ENCODE data around the gene BICDL2. TPM values are rescaled to one million over a fixed set of nuclear protein-coding genes. Genes with fewer than 3 reads are reported as not detected.

The BICDL2 gene
- total and polyA plus RNA-seq, 7 experiments from 2014 or later, result 1.0 TPM; not detected in 6

DNA sequence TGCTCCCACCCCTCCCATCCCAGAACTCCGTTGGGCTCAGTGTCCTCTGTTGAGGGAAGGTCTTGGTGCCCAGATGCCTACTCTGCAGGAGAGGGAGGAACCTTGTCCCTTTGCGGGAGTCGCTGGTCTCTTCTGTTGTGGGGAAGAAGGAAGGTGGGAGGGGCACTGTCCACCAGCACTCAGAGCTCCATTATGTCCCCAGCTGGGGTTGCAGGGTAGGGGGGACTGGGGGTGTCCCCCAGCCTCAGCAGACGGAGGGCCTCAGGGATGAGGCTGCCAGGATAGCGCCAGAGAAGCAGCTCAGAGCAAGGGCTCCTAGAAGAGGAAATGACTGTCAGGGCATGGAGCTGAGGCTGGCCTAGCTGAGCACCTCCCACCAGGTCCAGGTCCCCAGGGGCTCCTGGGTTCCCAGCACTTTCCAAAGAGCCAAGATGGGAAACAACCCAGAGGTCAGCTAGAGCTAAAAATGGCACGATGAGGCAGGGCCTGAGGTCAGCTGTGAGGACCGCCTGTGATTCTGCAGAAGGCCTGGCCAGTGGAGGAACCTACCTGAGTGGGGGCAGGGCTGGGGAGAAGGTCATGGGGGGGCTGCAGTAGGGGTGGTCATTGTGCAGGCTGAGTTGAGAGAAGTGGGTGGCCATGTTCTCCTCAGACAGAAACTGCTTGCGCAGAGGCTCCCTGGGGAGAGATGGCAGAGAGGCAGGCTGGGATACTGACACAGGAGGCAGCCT is 13.9 kb downstream of the BICDL2 start:
- H3K27me3 Mint-ChIP-seq, result peaks cover 0 to 12% (median 0%) of the 10 kb centered on the region in 5 donors
- H3K27ac ChIP-seq (ENCODE audit: low read depth, low read length), result peak overlapping the region; percentile 98
- peaks cover 0 to 14% (median 3%) of the 10 kb centered on the region in 5 donors for H3K36me3 Mint-ChIP-seq
- no peak overlapping the region for H3K4me3 ChIP-seq (ENCODE audit: low read length)
- ChIA-PET POLR2A (interaction anchor here (0.6 to 2.9 kb wide), 9 partner anchors 9 to 112 kb away, joined by 3 to 11 read pairs (median 4); partner anchors contain the start of genes CLDN9 and ZNF213), CTCF (interaction anchor here (1.0 to 3.3 kb wide), 3 partner anchors 9 to 112 kb away, joined by 3 to 11 read pairs (median 5); partner anchors contain the start of gene ZNF213)
- no peaks in the 10 kb centered on the region for H3K27me3 ChIP-seq (ENCODE audit: control insufficient read depth in 2 of 2, insufficient read depth in 2 of 2, low read length in 2 of 2)
- peaks cover 0 to 20% (median 0%) of the 10 kb centered on the region in 3 experiments for H3K36me3 ChIP-seq (ENCODE audit: control insufficient read depth in 2 of 3, insufficient read depth in 3 of 3, low read length in 3 of 3)
- H3K9me3 ChIP-seq (ENCODE audit: control insufficient read depth in 2 of 3, low read length in 3 of 3), result no peaks in the 10 kb centered on the region
- intact Hi-C loops (cut with micrococcal nuclease), result loop anchor here (2.0 to 10.0 kb wide), 7 partner anchors 111 to 1229 kb away; partner anchors contain the start of genes CEMP1 (in 1 of the 2), CLUAP1 (in 1 of the 2), FLYWCH1 (in 1 of the 2) and FLYWCH2 (in 1 of the 2)
- H3K9me3 Mint-ChIP-seq, result no peaks in the 10 kb centered on the region
- H3K27ac Mint-ChIP-seq, result peak overlapping the region; percentile 84 to 99 (median 94)
- peak overlapping the region; percentile 78 to 98 (median 92) for H3K4me3 Mint-ChIP-seq
- ATAC-seq (no peak), DNase-seq (no peak)
- H3K4me1 Mint-ChIP-seq, result peaks cover 12 to 64% (median 44%) of the 10 kb centered on the region in 7 donors
- peaks cover 36 to 43% of the 10 kb centered on the region in 2 donors for H3K4me1 ChIP-seq (ENCODE audit: control insufficient read depth in 2 of 2, insufficient read depth in 2 of 2, low read length in 2 of 2)

DNA sequence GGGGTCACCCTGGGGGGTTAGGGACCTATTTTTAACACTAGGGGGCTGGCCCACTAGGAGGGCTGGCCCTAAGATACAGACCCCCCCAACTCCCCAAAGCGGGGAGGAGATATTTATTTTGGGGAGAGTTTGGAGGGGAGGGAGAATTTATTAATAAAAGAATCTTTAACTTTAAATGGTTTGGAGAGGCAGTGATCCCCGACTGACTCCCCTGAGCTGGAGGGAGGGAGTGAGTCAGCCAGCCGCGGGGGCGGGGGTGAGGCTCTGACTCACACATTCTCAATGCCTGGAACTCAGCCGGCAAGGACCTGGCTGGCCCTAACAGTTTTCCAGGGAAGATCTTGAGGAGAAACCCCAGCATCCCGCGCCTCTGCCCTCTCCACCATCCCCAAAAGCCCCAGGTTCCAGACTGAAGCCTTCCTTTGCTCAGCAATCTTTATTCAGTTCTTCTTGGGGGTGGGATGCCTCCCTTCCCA is 14.5 kb downstream of the BICDL2 start:
- intact Hi-C loops (cut with micrococcal nuclease), result loop anchor here (2.0 to 10.0 kb wide), 7 partner anchors 110 to 1230 kb away; partner anchors contain the start of genes CEMP1 (in 1 of the 2), CLUAP1 (in 1 of the 2), FLYWCH1 (in 1 of the 2) and FLYWCH2 (in 1 of the 2)
- Mint-ChIP-seq H3K4me1 (peaks cover 12 to 64% (median 44%) of the 10 kb centered on the region in 7 donors), H3K27me3 (peaks cover 0 to 12% (median 0%) of the 10 kb centered on the region in 5 donors)

DNA sequence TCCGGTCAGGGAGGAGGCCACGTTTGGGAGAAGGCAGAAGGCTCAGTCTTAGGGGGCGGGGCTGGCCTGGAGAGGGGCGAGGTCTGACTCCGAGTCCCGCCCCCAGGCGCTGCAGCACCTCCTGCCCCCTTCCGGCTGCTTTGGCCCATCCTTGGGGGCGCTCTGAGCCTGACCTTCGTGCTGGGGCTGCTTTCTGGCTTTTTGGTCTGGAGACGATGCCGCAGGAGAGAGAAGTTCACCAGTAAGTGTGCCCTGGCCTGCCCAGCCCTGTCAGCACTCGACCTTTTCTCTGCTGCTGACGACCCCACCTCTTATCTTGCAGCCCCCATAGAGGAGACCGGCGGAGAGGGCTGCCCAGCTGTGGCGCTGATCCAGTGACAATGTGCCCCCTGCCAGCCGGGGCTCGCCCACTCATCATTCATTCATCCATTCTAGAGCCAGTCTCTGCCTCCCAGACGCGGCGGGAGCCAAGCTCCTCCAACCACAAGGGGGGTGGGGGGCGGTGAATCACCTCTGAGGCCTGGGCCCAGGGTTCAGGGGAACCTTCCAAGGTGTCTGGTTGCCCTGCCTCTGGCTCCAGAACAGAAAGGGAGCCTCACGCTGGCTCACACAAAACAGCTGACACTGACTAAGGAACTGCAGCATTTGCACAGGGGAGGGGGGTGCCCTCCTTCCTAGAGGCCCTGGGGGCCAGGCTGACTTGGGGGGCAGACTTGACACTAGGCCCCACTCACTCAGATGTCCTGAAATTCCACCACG is 15.1 kb downstream of the BICDL2 start:
- no peaks in the 10 kb centered on the region for H3K27me3 ChIP-seq (ENCODE audit: control insufficient read depth in 2 of 2, insufficient read depth in 2 of 2, low read length in 2 of 2)
- ATAC-seq (peak; percentile 29), DNase-seq (peak; percentile 42 to 79 (median 63))
- peaks cover 0 to 12% (median 0%) of the 10 kb centered on the region in 3 experiments for H3K36me3 ChIP-seq (ENCODE audit: control insufficient read depth in 2 of 3, insufficient read depth in 3 of 3, low read length in 3 of 3)
- peak overlapping the region; percentile 84 to 93 (median 90) for H3K4me3 Mint-ChIP-seq
- ChIA-PET POLR2A (interaction anchor here (1.1 to 2.9 kb wide), 8 partner anchors 7 to 245 kb away, joined by 4 to 12 read pairs (median 9); partner anchors contain the start of gene ZNF213), CTCF (interaction anchor here (0.7 to 3.3 kb wide), 4 partner anchors 14 to 251 kb away, joined by 3 to 11 read pairs (median 4); partner anchors contain the start of gene ZNF213)
- peaks cover 12 to 63% (median 44%) of the 10 kb centered on the region in 7 donors for H3K4me1 Mint-ChIP-seq
- H3K9me3 Mint-ChIP-seq, result no peaks in the 10 kb centered on the region
- no peaks in the 10 kb centered on the region for H3K9me3 ChIP-seq (ENCODE audit: control insufficient read depth in 2 of 3, low read length in 3 of 3)
- H3K27ac Mint-ChIP-seq, result peak overlapping the region; percentile 78 to 98 (median 88)
- peaks cover 0 to 15% (median 0%) of the 10 kb centered on the region in 5 donors for H3K27me3 Mint-ChIP-seq
- peaks cover 36 to 43% of the 10 kb centered on the region in 2 donors for H3K4me1 ChIP-seq (ENCODE audit: control insufficient read depth in 2 of 2, insufficient read depth in 2 of 2, low read length in 2 of 2)
- intact Hi-C loops (cut with micrococcal nuclease), result loop anchor here (1.0 to 10.0 kb wide), 10 partner anchors 17 to 1231 kb away; partner anchors contain the start of genes CEMP1 (in 1 of the 2), CLUAP1 (in 1 of the 2), FLYWCH1 (in 1 of the 2) and FLYWCH2 (in 1 of the 2)
- peak overlapping the region; percentile 63 for H3K27ac ChIP-seq (ENCODE audit: low read depth, low read length)
- H3K36me3 Mint-ChIP-seq, result peaks cover 0 to 8% (median 3%) of the 10 kb centered on the region in 5 donors
- peak overlapping the region; percentile 58 for H3K4me3 ChIP-seq (ENCODE audit: low read length)

More for the DNA sequence above, 14.5 kb downstream of the BICDL2 start:
- POLR2A ChIA-PET, result interaction anchor here (0.6 to 2.9 kb wide), 5 partner anchors 10 to 45 kb away, joined by 3 to 11 read pairs (median 5); no protein-coding TSS in a partner anchor
- Histone ChIP-seq H3K4me3 (ENCODE audit: low read length) (no peak overlapping the region), H3K4me1 (ENCODE audit: control insufficient read depth in 2 of 2, insufficient read depth in 2 of 2, low read length in 2 of 2) (peaks cover 36 to 43% of the 10 kb centered on the region in 2 donors), H3K27ac (ENCODE audit: low read depth, low read length) (peak overlapping the region; percentile 98), H3K36me3 (ENCODE audit: control insufficient read depth in 2 of 3, insufficient read depth in 3 of 3, low read length in 3 of 3) (peaks cover 0 to 18% (median 0%) of the 10 kb centered on the region in 3 experiments), H3K9me3 (ENCODE audit: control insufficient read depth in 2 of 3, low read length in 3 of 3) (no peaks in the 10 kb centered on the region), H3K27me3 (ENCODE audit: control insufficient read depth in 2 of 2, insufficient read depth in 2 of 2, low read length in 2 of 2) (no peaks in the 10 kb centered on the region)
- Mint-ChIP-seq H3K9me3 (no peaks in the 10 kb centered on the region), H3K27ac (peak overlapping the region; percentile 78 to 99 (median 94)), H3K36me3 (peaks cover 0 to 14% (median 3%) of the 10 kb centered on the region in 5 donors), H3K4me3 (peak overlapping the region in 9 of 10 donors; percentile 87 to 98 (median 93))
- ATAC-seq (no peak), DNase-seq (peak in 2 of 9 donors; percentile 75 to 88)
- CTCF ChIA-PET, result interaction anchor here (0.7 to 3.3 kb wide), 4 partner anchors 9 to 251 kb away, joined by 3 to 11 read pairs (median 4); partner anchors contain the start of gene ZNF213

DNA sequence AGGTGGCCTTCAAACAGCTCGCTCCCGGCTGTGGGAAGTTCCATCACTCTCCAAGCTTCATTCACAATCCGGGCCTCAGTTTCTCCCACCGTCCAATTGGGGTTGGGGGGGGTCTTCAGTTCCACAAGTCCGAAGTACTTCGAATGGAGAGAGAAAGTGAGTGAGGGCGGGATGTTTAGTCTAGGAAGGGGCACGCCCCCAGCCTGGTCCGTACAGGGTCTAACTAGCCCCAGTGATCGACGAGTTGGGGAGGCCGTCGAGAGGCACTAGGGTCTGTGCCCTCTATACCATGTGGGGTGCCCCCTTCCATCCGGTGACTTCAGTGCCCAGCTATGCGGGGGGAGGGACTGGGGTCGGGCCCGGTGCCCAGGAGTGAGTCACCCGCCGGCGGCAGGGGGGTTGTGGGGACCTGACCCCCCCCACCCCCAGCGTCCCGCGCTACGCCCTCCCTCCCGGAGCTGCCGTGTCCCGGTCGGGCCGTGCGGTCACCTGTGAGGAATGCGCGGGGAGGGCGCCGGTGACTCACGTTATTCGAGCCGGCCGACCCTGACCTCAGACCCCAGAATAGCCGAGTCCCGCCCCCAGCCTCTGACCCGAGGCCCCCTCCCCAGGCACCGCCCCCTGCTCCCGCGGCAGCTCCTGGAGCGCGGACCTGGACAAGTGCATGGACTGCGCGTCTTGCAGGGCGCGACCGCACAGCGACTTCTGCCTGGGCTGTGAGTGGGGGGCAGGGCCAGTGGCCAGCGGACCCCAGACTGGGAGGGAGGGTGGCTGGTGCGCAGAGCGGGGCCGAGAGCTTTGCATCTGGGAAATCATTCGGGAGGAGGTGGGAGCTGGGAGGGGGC is 15.9 kb downstream of the BICDL2 start:
- H3K36me3 Mint-ChIP-seq, result peaks cover 0 to 3% (median 0%) of the 10 kb centered on the region in 5 donors
- intact Hi-C loops (cut with micrococcal nuclease), result loop anchor here (1.0 to 10.0 kb wide), 10 partner anchors 7 to 1231 kb away; partner anchors contain the start of genes CEMP1 (in 1 of the 2), CLUAP1 (in 1 of the 2), FLYWCH1 (in 1 of the 2) and PDPK1 (in 1 of the 2)
- H3K9me3 Mint-ChIP-seq, result no peaks in the 10 kb centered on the region
- peaks cover 0 to 17% (median 0%) of the 10 kb centered on the region in 5 donors for H3K27me3 Mint-ChIP-seq
- peak overlapping the region; percentile 58 for H3K4me3 ChIP-seq (ENCODE audit: low read length)
- H3K27ac ChIP-seq (ENCODE audit: low read depth, low read length), result peak overlapping the region; percentile 63
- peaks cover 12 to 59% (median 46%) of the 10 kb centered on the region in 7 donors for H3K4me1 Mint-ChIP-seq
- peak overlapping the region; percentile 84 to 93 (median 90) for H3K4me3 Mint-ChIP-seq
- DNase-seq (peak in 2 of 9 donors; percentile 59 to 74), ATAC-seq (no peak)
- H3K27ac Mint-ChIP-seq, result peak overlapping the region; percentile 72 to 98 (median 88)
- H3K36me3 ChIP-seq (ENCODE audit: control insufficient read depth in 2 of 3, insufficient read depth in 3 of 3, low read length in 3 of 3), result peaks cover 0 to 4% (median 0%) of the 10 kb centered on the region in 3 experiments
- H3K9me3 ChIP-seq (ENCODE audit: control insufficient read depth in 2 of 3, low read length in 3 of 3), result no peaks in the 10 kb centered on the region
- ChIA-PET POLR2A (interaction anchor here (1.0 to 2.6 kb wide), 9 partner anchors 8 to 246 kb away, joined by 3 to 12 read pairs (median 8); partner anchors contain the start of genes PKMYT1 and ZNF213), CTCF (interaction anchor here (1.0 to 3.0 kb wide), 5 partner anchors 8 to 70 kb away, joined by 3 to 17 read pairs (median 5); no protein-coding TSS in a partner anchor)
- H3K4me1 ChIP-seq (ENCODE audit: control insufficient read depth in 2 of 2, insufficient read depth in 2 of 2, low read length in 2 of 2), result peaks cover 36 to 43% of the 10 kb centered on the region in 2 donors
- no peaks in the 10 kb centered on the region for H3K27me3 ChIP-seq (ENCODE audit: control insufficient read depth in 2 of 2, insufficient read depth in 2 of 2, low read length in 2 of 2)

DNA sequence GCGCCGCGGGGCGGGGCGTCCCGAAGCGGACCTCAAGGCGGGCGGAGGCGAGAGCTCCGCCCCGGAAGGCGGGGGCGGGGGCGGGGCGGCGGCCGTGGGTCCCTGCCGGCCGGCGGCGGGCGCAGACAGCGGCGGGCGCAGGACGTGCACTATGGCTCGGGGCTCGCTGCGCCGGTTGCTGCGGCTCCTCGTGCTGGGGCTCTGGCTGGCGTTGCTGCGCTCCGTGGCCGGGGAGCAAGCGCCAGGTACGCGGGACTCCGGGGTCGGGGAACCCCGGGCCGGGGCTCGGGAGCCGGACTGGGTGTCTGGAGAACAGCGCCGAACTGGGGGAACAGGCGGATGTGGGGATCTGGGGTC is 16.5 kb downstream of the BICDL2 start, which contains the start of gene TNFRSF12A:
TNFRSF12A (plus strand) TSS at position 122 of the 357 bp plus-strand sequence; CDS start at position 152, 30 bp downstream.
- ATAC-seq (peak; percentile 33), DNase-seq (peak in 5 of 9 donors; percentile 26 to 80 (median 45))
- H3K27ac ChIP-seq (ENCODE audit: low read depth, low read length), result peak within 1 kb of the TSS; percentile 63
- no peaks in the 10 kb centered on the region for H3K36me3 ChIP-seq (ENCODE audit: control insufficient read depth in 2 of 3, insufficient read depth in 3 of 3, low read length in 3 of 3)
- H3K36me3 Mint-ChIP-seq, result peaks cover 0 to 3% (median 0%) of the 10 kb centered on the region in 5 donors
- peak within 1 kb of the TSS; percentile 86 to 93 (median 91) for H3K4me3 Mint-ChIP-seq
- ChIA-PET POLR2A (interaction anchor here (1.0 to 2.6 kb wide), 8 partner anchors 9 to 114 kb away, joined by 3 to 12 read pairs (median 8); partner anchors contain the start of genes PKMYT1 and ZNF213), CTCF (interaction anchor here (1.0 to 3.0 kb wide), 5 partner anchors 8 to 71 kb away, joined by 3 to 17 read pairs (median 5); no protein-coding TSS in a partner anchor)
- intact Hi-C loops (cut with micrococcal nuclease), result loop anchor here (1.0 to 10.0 kb wide), 9 partner anchors 8 to 1232 kb away; partner anchors contain the start of genes CEMP1 (in 1 of the 2), CLUAP1 (in 1 of the 2), FLYWCH1 (in 1 of the 2) and PDPK1 (in 1 of the 2)
- peaks cover 12 to 55% (median 46%) of the 10 kb centered on the region in 7 donors for H3K4me1 Mint-ChIP-seq
- H3K4me3 ChIP-seq (ENCODE audit: low read length), result peak within 1 kb of the TSS; percentile 58
- H3K4me1 ChIP-seq (ENCODE audit: control insufficient read depth in 2 of 2, insufficient read depth in 2 of 2, low read length in 2 of 2), result peaks cover 36 to 43% of the 10 kb centered on the region in 2 donors
- no peaks in the 10 kb centered on the region for H3K9me3 Mint-ChIP-seq
- H3K9me3 ChIP-seq (ENCODE audit: control insufficient read depth in 2 of 3, low read length in 3 of 3), result no peaks in the 10 kb centered on the region
- H3K27me3 Mint-ChIP-seq, result peaks cover 0 to 17% (median 0%) of the 10 kb centered on the region in 5 donors
- H3K27me3 ChIP-seq (ENCODE audit: control insufficient read depth in 2 of 2, insufficient read depth in 2 of 2, low read length in 2 of 2), result no peaks in the 10 kb centered on the region
- peak within 1 kb of the TSS; percentile 72 to 98 (median 88) for H3K27ac Mint-ChIP-seq
